Measurements from ENCODE around the gene NCCRP1. TPM values are rescaled to one million over a fixed set of nuclear protein-coding genes. Genes with fewer than 3 reads are reported as not detected.

NCCRP1 gene
- polyA plus RNA-seq, 1 donor from 2014 or later, result not detected

GRCh38 chr19:39179754-39180153 lies 17.0 kb upstream of the NCCRP1 start:
- TF ChIP-seq POLR2AphosphoS5 (IDR thresholded peaks at IDR 0.05) (no peak), EP300 (conservative IDR thresholded peaks at IDR 0.05; ENCODE audit: poor library complexity, severe bottlenecking) (no peak), REST (IDR thresholded peaks at IDR 0.05; ENCODE audit: borderline replicate concordance) (no peak), MXI1 (conservative IDR thresholded peaks at IDR 0.05; ENCODE audit: poor library complexity, severe bottlenecking) (no peak), SMC3 (conservative IDR thresholded peaks at IDR 0.05; ENCODE audit: poor library complexity) (no peak), EZH2 (IDR thresholded peaks at IDR 0.05; ENCODE audit: borderline replicate concordance, insufficient read depth, low read length, poor library complexity, severe bottlenecking) (no peak), CTCF (IDR thresholded peaks at IDR 0.05; ENCODE audit: poor library complexity, severe bottlenecking) (no peak), TAF1 (IDR thresholded peaks at IDR 0.05; ENCODE audit: low read depth) (no peak), RAD21 (conservative IDR thresholded peaks at IDR 0.05) (no peak)
- H3F3A ChIP-seq (ENCODE audit: insufficient read depth, low read length, poor library complexity, severe bottlenecking), result no peaks in the 10 kb centered on the region
- H3K27ac ChIP-seq (ENCODE audit: low read length), result no peak overlapping the region
- no peak overlapping the region for H3K4me2 ChIP-seq (ENCODE audit: low read length)
- H3K4me3 ChIP-seq (ENCODE audit: low read length), result no peak overlapping the region
- H3K9me3 ChIP-seq (ENCODE audit: low read length), result no peaks in the 10 kb centered on the region
- H2AFZ ChIP-seq (ENCODE audit: low read depth, low read length), result no peak overlapping the region
- no peaks in the 10 kb centered on the region for H3K36me3 ChIP-seq (ENCODE audit: insufficient read depth, low read length)
- H3K9me2 ChIP-seq (ENCODE audit: insufficient read depth, low read length), result no peaks in the 10 kb centered on the region
- no peaks in the 10 kb centered on the region for H3K27me3 ChIP-seq (ENCODE audit: insufficient read depth, low read depth, low read length)
- H4K20me1 ChIP-seq (ENCODE audit: insufficient read depth), result no peaks in the 10 kb centered on the region
- no peak overlapping the region for H3K9ac ChIP-seq (ENCODE audit: low read length)
- no peaks in the 10 kb centered on the region for H3K79me2 ChIP-seq (replicated peaks; ENCODE audit: insufficient read depth, low read length)

GRCh38 chr19:39180749-39181148 lies 16.0 kb upstream of the NCCRP1 start:
- Histone ChIP-seq H3K9ac (ENCODE audit: low read length) (no peak overlapping the region), H3K36me3 (ENCODE audit: insufficient read depth, low read length) (no peaks in the 10 kb centered on the region)

More at GRCh38 chr19:39180749-39181148, 16.0 kb upstream of the NCCRP1 start:
- Histone ChIP-seq H3K79me2 (replicated peaks; ENCODE audit: insufficient read depth, low read length) (no peaks in the 10 kb centered on the region), H3K27me3 (ENCODE audit: insufficient read depth, low read depth, low read length) (no peaks in the 10 kb centered on the region), H3K27ac (ENCODE audit: low read length) (no peak overlapping the region), H4K20me1 (ENCODE audit: insufficient read depth) (no peaks in the 10 kb centered on the region), H3K4me3 (ENCODE audit: low read length) (no peak overlapping the region), H3F3A (ENCODE audit: insufficient read depth, low read length, poor library complexity, severe bottlenecking) (no peaks in the 10 kb centered on the region), H3K9me3 (ENCODE audit: low read length) (no peaks in the 10 kb centered on the region), H2AFZ (ENCODE audit: low read depth, low read length) (no peak overlapping the region), H3K4me2 (ENCODE audit: low read length) (no peak overlapping the region), H3K9me2 (ENCODE audit: insufficient read depth, low read length) (no peaks in the 10 kb centered on the region)
- no peak for TF ChIP-seq SMC3 (conservative IDR thresholded peaks at IDR 0.05; ENCODE audit: poor library complexity)
- TF ChIP-seq RAD21 (conservative IDR thresholded peaks at IDR 0.05), result no peak
- TF ChIP-seq REST (IDR thresholded peaks at IDR 0.05; ENCODE audit: borderline replicate concordance), result no peak
- no peak for TF ChIP-seq EP300 (conservative IDR thresholded peaks at IDR 0.05; ENCODE audit: poor library complexity, severe bottlenecking)
- no peak for TF ChIP-seq POLR2AphosphoS5 (IDR thresholded peaks at IDR 0.05)
- TF ChIP-seq CTCF (IDR thresholded peaks at IDR 0.05; ENCODE audit: poor library complexity, severe bottlenecking), result no peak
- TF ChIP-seq MXI1 (conservative IDR thresholded peaks at IDR 0.05; ENCODE audit: poor library complexity, severe bottlenecking), result no peak
- TF ChIP-seq TAF1 (IDR thresholded peaks at IDR 0.05; ENCODE audit: low read depth), result no peak
- TF ChIP-seq EZH2 (IDR thresholded peaks at IDR 0.05; ENCODE audit: borderline replicate concordance, insufficient read depth, low read length, poor library complexity, severe bottlenecking), result no peak
